Activated T-helper 2 cell treated with anti-CD3 and anti-CD28 coated beads, Interferon-gamma antibody, Interleukin-2, Interleukin-4, amounts not matched to agents 10 μg/mL and 5 μg/mL and 100 μg/mL, durations not matched to agents 14 hours and 24 hours and 36 hours (primary cell): ENCODE data around the gene STX16. TPM values are rescaled to one million over a fixed set of nuclear protein-coding genes. Genes with fewer than 3 reads are reported as not detected.
"Not testable (repeated sequence)": the region's sequence is repeated elsewhere in the genome, so short reads cannot be mapped to it uniquely, and the experiment has no call there.

Experiments
- DNase-seq: peaks from one replicate; pipeline ENCODE4 v3.0.0; 2021; ENCODE audit warnings: low spot score
- H3K27ac Mint-ChIP-seq: one replicate; pipeline ENCODE4 v1.8.0; 2021; ENCODE audit warnings: mixed read lengths
- H3K27me3 Mint-ChIP-seq: one replicate; pipeline ENCODE4 v1.8.0; 2021; ENCODE audit warnings: low read depth, mixed read lengths
- H3K36me3 Mint-ChIP-seq: one replicate; pipeline ENCODE4 v1.8.0; 2021; ENCODE audit warnings: low read depth, mixed read lengths
- H3K4me1 Mint-ChIP-seq: one replicate; pipeline ENCODE4 v1.8.0; 2021; ENCODE audit warnings: low read depth, mixed read lengths
- H3K4me3 Mint-ChIP-seq: one replicate; pipeline ENCODE4 v1.8.0; 2021; ENCODE audit warnings: low read depth, mild to moderate bottlenecking, moderate library complexity, mixed read lengths
- H3K9me3 Mint-ChIP-seq: one replicate; pipeline ENCODE4 v1.8.0; 2021; ENCODE audit warnings: mixed read lengths
- intact Hi-C: fragments of 100-400 bp; cut with micrococcal nuclease; formaldehyde crosslinking; loops from one replicate; pipeline ENCODE4 v1.15.1; 2023
- total RNA-seq: library from RNA; stranded (reverse); gene quantifications from 2 replicates; pipeline ENCODE4 v1.2.3, GENCODE V29; 2022

The STX16 gene
- total RNA-seq, 1 donor from 2014 or later, result 103 TPM

DNA sequence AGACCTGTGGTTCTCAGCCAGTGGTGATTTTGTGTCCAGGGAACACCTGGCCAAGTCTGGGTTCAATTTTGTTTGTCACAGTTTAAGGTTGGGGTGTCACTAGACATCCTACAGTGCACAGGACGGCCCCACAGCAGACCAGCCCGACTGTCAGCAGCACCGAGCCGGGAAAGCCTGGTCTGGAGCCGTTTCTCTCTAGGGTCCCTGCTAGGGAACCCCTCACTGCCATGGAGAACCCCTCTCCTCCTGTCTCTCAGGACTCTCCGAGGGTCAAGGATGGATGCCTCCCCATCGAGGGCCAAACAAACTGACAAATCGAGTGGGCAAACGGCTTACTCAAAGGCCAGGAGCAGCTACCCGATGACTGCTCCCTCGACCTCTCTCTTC lies 15.8 kb upstream of the STX16 start:
- no peak overlapping the region for H3K4me3 Mint-ChIP-seq
- H3K27ac Mint-ChIP-seq, result peak overlapping the region; percentile 15
- H3K4me1 Mint-ChIP-seq, result peaks cover 15% of the 10 kb centered on the region
- H3K9me3 Mint-ChIP-seq, result no peaks in the 10 kb centered on the region
- intact Hi-C loops, result no loop called here
- no peak for DNase-seq
- peaks cover 4% of the 10 kb centered on the region for H3K27me3 Mint-ChIP-seq
- H3K36me3 Mint-ChIP-seq, result no peaks in the 10 kb centered on the region

- Mint-ChIP-seq H3K4me3 (no peak overlapping the region), H3K4me1 (peaks cover 18% of the 10 kb centered on the region), H3K27me3 (peaks cover 7% of the 10 kb centered on the region), H3K9me3 (no peaks in the 10 kb centered on the region), H3K36me3 (no peaks in the 10 kb centered on the region), H3K27ac (no peak overlapping the region)
- intact Hi-C loops, result no loop called here
- DNase-seq, result no peak
These were observed 14.6 kb upstream of the STX16 start for GRCh38 chr20:58636396-58636982.

DNA sequence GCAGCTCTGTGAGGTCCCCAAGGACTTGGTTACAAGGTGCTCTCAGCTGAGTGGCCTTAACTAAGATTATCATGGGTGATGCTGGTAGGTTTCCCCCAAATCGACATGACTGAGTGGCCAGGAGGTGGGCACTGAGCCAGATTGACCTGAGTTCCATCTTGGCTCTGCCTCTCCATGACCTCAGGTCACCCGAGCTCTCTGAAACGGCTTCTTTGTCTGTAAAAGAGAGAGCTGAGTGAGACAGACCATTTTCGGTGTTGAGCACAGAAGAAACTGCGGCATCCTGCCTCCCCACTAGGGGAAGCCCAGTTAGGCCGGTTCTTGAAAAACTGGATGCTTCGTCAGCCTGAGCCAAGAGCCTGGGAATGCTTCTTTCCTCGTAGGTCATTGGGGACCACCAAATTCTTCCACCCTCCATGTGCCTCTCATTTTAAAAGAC lies 14.1 kb upstream of the STX16 start:
- H3K9me3 Mint-ChIP-seq, result no peaks in the 10 kb centered on the region
- peaks cover 18% of the 10 kb centered on the region for H3K4me1 Mint-ChIP-seq
- intact Hi-C loops, result no loop called here
- no peak overlapping the region for H3K4me3 Mint-ChIP-seq
- H3K27ac Mint-ChIP-seq, result no peak overlapping the region
- H3K36me3 Mint-ChIP-seq, result no peaks in the 10 kb centered on the region
- peaks cover 7% of the 10 kb centered on the region for H3K27me3 Mint-ChIP-seq
- DNase-seq, result no peak

DNA sequence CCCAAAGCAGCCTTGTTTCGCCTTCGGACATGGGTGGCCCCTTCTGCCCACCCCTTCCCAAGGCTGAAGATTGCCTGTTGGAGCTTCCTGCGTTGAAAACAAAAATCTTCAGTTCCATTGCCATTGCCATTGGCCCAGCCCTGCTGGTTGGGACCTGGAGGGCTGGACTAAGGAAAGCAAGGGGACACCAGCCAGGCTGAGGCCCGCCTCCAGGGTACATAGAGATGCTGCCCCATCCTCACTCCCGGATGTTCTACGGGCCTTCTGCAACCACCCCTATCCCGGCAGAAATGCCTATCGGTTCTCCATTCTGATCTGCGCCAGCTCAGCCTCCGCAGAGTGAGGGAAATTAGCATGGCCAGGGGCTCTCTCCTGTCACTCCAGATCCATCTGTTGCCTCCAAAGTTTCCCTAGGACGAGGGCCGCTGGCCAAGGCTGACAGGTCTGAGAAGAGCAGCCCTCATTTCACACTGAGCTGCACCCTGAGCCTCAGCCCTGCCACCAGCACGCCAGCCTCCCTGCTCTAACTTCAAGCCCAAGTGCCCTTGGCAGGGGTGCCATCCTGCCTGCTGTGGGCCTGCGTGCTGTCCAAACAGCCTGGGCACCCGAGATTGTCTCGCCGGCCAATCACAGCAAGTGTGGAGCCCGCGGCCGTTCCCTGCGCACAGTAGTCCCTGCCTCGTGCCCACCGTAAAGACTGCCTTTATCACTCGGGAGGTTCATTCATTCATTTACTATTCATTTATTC lies 13.4 kb upstream of the STX16 start:
- no peaks in the 10 kb centered on the region for H3K9me3 Mint-ChIP-seq
- DNase-seq, result no peak
- H3K4me3 Mint-ChIP-seq, result no peak overlapping the region
- H3K36me3 Mint-ChIP-seq, result no peaks in the 10 kb centered on the region
- no peak overlapping the region for H3K27ac Mint-ChIP-seq
- peaks cover 18% of the 10 kb centered on the region for H3K4me1 Mint-ChIP-seq
- intact Hi-C loops, result no loop called here
- H3K27me3 Mint-ChIP-seq, result peaks cover 9% of the 10 kb centered on the region

- H3K9me3 Mint-ChIP-seq, result no peaks in the 10 kb centered on the region
- peaks cover 18% of the 10 kb centered on the region for H3K4me1 Mint-ChIP-seq
- H3K36me3 Mint-ChIP-seq, result no peaks in the 10 kb centered on the region
- H3K4me3 Mint-ChIP-seq, result no peak overlapping the region
- H3K27ac Mint-ChIP-seq, result no peak overlapping the region
- H3K27me3 Mint-ChIP-seq, result peaks cover 9% of the 10 kb centered on the region
- intact Hi-C loops, result no loop called here
- no peak for DNase-seq
These were observed 12.5 kb upstream of the STX16 start for GRCh38 chr20:58638467-58639181.

DNA sequence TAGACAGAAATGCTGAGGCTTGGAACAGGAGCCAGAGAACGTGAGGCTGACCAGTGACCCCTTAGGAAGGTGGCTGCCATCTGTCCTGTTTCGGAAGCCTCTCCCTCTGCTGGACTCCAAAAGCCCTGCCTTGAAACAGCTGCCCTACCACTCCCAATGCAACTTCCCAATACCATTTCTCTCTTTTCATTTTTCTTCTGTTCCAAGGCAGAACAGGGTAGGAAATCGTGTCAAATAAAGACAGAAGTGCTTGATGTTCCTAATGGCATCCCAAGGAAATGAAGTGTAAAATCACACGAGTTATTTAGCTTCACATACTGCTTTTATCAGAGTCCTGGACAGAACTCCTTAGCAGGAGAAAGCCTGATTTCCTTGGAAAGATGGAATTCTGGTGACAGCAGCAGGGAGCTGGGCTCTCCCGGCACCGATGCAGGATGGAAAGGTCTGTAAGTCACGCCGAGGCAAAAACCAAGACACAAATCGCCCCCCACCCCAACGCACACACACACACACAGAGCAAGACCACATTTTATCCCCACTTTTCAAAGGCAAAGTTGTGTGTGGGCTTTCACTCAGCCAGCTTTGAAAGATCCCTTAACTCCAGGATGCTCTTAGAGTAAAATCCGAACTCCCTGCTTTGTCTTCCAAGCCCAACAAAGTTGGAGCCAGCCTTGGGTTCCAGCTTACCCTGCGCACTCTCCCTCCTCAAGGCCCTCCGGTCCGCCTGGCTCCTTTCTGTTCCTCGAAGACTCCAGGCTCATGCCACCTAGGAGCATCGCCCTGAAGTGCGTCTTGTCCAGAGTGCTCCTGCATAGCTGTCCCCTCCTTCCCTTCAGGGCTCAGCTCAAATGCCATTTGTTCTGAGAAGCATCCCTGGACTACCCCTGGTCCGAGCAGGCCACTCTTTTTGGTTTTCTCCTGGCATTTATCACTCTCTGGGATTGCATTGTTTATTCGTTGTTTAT lies 11.6 kb upstream of the STX16 start:
- no peaks in the 10 kb centered on the region for H3K36me3 Mint-ChIP-seq
- peaks cover 12% of the 10 kb centered on the region for H3K4me1 Mint-ChIP-seq
- peaks cover 9% of the 10 kb centered on the region for H3K27me3 Mint-ChIP-seq
- H3K27ac Mint-ChIP-seq, result no peak overlapping the region
- H3K9me3 Mint-ChIP-seq, result no peaks in the 10 kb centered on the region
- no peak for DNase-seq
- no peak overlapping the region for H3K4me3 Mint-ChIP-seq
- intact Hi-C loops, result no loop called here

GRCh38 chr20:58640446-58640845 lies 10.6 kb upstream of the STX16 start:
- no peak for DNase-seq
- Mint-ChIP-seq H3K36me3 (no peaks in the 10 kb centered on the region), H3K27ac (no peak overlapping the region), H3K4me1 (peaks cover 5% of the 10 kb centered on the region), H3K27me3 (peaks cover 9% of the 10 kb centered on the region), H3K9me3 (no peaks in the 10 kb centered on the region), H3K4me3 (no peak overlapping the region)
- intact Hi-C loops, result no loop called here

DNA sequence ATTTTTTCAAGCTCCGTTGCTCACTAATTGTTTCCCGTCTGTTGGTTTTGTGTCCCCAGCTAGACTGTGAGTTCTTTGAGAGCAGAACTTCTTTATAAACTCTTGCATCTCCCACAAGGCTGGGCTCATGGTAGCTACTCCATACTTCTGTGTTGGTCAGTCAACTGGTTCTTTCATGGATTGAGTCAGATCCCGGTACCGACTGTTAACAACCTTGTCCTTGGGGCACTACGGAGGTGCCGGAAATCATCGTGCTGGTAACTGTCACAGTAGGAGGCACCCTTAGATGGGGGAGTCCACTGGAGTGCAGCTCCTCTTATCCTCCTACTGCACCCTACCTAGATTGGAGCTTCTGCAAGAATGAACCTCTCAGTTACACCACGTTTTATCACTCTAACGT lies 8.6 kb upstream of the STX16 start:
- Mint-ChIP-seq H3K9me3 (no peaks in the 10 kb centered on the region), H3K36me3 (no peaks in the 10 kb centered on the region), H3K27ac (no peak overlapping the region), H3K27me3 (peaks cover 9% of the 10 kb centered on the region), H3K4me3 (no peak overlapping the region), H3K4me1 (peaks cover 7% of the 10 kb centered on the region)
- no peak for DNase-seq
- intact Hi-C loops, result no loop called here

GRCh38 chr20:58642896-58643295 lies 8.2 kb upstream of the STX16 start:
- H3K9me3 Mint-ChIP-seq, intact Hi-C loops, H3K27me3 Mint-ChIP-seq: not testable (repeated sequence)

GRCh38 chr20:58645412-58645968 lies 5.6 kb upstream of the STX16 start:
- intact Hi-C loops, result no loop called here
- H3K4me1 Mint-ChIP-seq, result peaks cover 12% of the 10 kb centered on the region
- H3K36me3 Mint-ChIP-seq, result no peaks in the 10 kb centered on the region
- DNase-seq, result no peak
- no peaks in the 10 kb centered on the region for H3K9me3 Mint-ChIP-seq
- no peak overlapping the region for H3K4me3 Mint-ChIP-seq
- no peak overlapping the region for H3K27ac Mint-ChIP-seq
- peaks cover 6% of the 10 kb centered on the region for H3K27me3 Mint-ChIP-seq

More at GRCh38 chr20:58642896-58643295, 8.2 kb upstream of the STX16 start:
- not testable (repeated sequence) for H3K4me3 Mint-ChIP-seq, H3K4me1 Mint-ChIP-seq, H3K27ac Mint-ChIP-seq, H3K36me3 Mint-ChIP-seq, DNase-seq

- Mint-ChIP-seq H3K9me3 (no peaks in the 10 kb centered on the region), H3K36me3 (peaks cover 4% of the 10 kb centered on the region), H3K27me3 (peaks cover 3% of the 10 kb centered on the region), H3K4me1 (peaks cover 10% of the 10 kb centered on the region), H3K27ac (no peak overlapping the region), H3K4me3 (no peak overlapping the region)
- intact Hi-C loops, result no loop called here
- DNase-seq, result no peak
These were observed 4.8 kb upstream of the STX16 start for GRCh38 chr20:58646257-58646656.

DNA sequence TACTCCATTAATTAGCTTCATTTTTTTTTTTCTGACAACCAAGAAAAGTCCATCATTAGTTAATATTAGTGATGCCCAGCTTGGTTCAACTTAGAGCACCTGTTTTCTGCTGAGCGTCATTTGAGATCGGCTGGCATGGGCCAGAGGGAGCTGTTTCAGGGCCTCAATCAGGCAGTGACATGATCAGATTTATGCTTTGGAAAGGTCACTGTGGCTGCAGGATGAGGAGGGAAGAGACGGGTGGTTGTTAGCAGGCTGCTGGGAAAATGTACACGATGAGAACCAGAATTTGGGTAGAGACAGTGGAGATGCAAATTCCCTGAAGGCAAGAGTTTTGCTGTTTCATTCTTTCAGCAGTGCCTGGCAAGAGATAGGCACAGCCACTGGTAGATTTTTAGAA lies 4.4 kb upstream of the STX16 start:
- intact Hi-C loops, result no loop called here
- H3K36me3 Mint-ChIP-seq, result peaks cover 8% of the 10 kb centered on the region
- H3K4me3 Mint-ChIP-seq, result no peak overlapping the region
- no peaks in the 10 kb centered on the region for H3K9me3 Mint-ChIP-seq
- peaks cover 3% of the 10 kb centered on the region for H3K27me3 Mint-ChIP-seq
- no peak overlapping the region for H3K27ac Mint-ChIP-seq
- H3K4me1 Mint-ChIP-seq, result peaks cover 10% of the 10 kb centered on the region
- DNase-seq, result no peak
